CD4-positive, alpha-beta memory T cell (primary cell): Measurements from ENCODE around the gene FABP1. TPM values are rescaled to one million over a fixed set of nuclear protein-coding genes. Genes with fewer than 3 reads are reported as not detected.

Source experiments
- CTCF ChIA-PET: fragments of 350-600 bp; sonication (Branson Sonifier 250); formaldehyde crosslinking; loops from one replicate; lab custom pipeline; 2021; ENCODE audit warnings: inconsistent platforms; ENCODE audit not compliant: partially characterized antibody; lab: Charles Lee
- POLR2A ChIA-PET: fragments of 350-600 bp; sonication (Branson Sonifier 250); formaldehyde crosslinking; loops from one replicate; lab custom pipeline; 2021; ENCODE audit not compliant: partially characterized antibody; lab: Charles Lee
- DNase-seq, 5 donors: peaks; one replicate each; pipeline versions ENCODE4 v3.0.0 to v3.0.0-alpha.2; 2020 to 2022; ENCODE audit warnings: mixed read lengths in 1 of 5
- H3K27ac ChIP-seq: one replicate; pipeline ENCODE4 v1.7.0; 2013; ENCODE audit warnings: low read depth, low read length
- H3K27me3 ChIP-seq: 2 replicates; pipeline ENCODE4 v1.7.0; 2013; ENCODE audit warnings: mild to moderate bottlenecking, low read length, moderate library complexity; ENCODE audit not compliant: insufficient read depth
- H3K36me3 ChIP-seq: 2 replicates; pipeline ENCODE4 v1.7.0; 2013; ENCODE audit warnings: mild to moderate bottlenecking, low read length, moderate library complexity; ENCODE audit not compliant: insufficient read depth
- H3K4me1 ChIP-seq: 2 replicates; pipeline ENCODE4 v1.7.0; 2013; ENCODE audit warnings: mild to moderate bottlenecking, low read length, moderate library complexity; ENCODE audit not compliant: insufficient read depth
- H3K4me3 ChIP-seq, 2 donors: one replicate each; pipeline ENCODE4 v1.7.0; 2013; ENCODE audit warnings: low read length in 2 of 2, mild to moderate bottlenecking in 1 of 2
- H3K9me3 ChIP-seq, 2 donors: one replicate each; pipeline ENCODE4 v1.7.0; 2013; ENCODE audit warnings: low read length in 2 of 2, control low read depth in 1 of 2; ENCODE audit not compliant: control insufficient read depth in 1 of 2
- H3K27ac Mint-ChIP-seq, 7 donors: one replicate each; pipeline ENCODE4 v1.8.0; 2020 to 2021; ENCODE audit warnings: mixed read lengths in 7 of 7, mild to moderate bottlenecking in 6 of 7, inconsistent platforms in 3 of 7, moderate library complexity in 3 of 7
- H3K27me3 Mint-ChIP-seq, 2 donors: one replicate each; pipeline ENCODE4 v1.8.0; 2020 to 2021; ENCODE audit warnings: mixed read lengths in 2 of 2
- H3K36me3 Mint-ChIP-seq, 2 donors: one replicate each; pipeline ENCODE4 v1.8.0; 2020 to 2021; ENCODE audit warnings: mixed read lengths in 2 of 2, inconsistent platforms in 1 of 2, mild to moderate bottlenecking in 1 of 2
- H3K4me1 Mint-ChIP-seq, 4 donors: one replicate each; pipeline ENCODE4 v1.8.0; 2020 to 2021; ENCODE audit warnings: mixed read lengths in 4 of 4, mild to moderate bottlenecking in 1 of 4
- H3K4me3 Mint-ChIP-seq, 8 donors: one replicate each; pipeline ENCODE4 v1.8.0; 2020 to 2021; ENCODE audit warnings: mixed read lengths in 8 of 8, mild to moderate bottlenecking in 7 of 8, moderate library complexity in 6 of 8, inconsistent platforms in 3 of 8
- H3K9me3 Mint-ChIP-seq, 8 donors: one replicate each; pipeline ENCODE4 v1.8.0; 2020 to 2021; ENCODE audit warnings: mixed read lengths in 8 of 8, mild to moderate bottlenecking in 5 of 8, inconsistent platforms in 3 of 8, moderate library complexity in 1 of 8
- intact Hi-C: fragments of 100-400 bp; cut with micrococcal nuclease; formaldehyde crosslinking; loops from one replicate; pipeline ENCODE4 v1.15.1; 2023
- polyA plus RNA-seq, 2 donors: library from polyadenylated mRNA; unstranded; fragments of 300-500 nt; fragmentation: Illumina TruSeq; gene quantifications; one replicate each; pipeline ENCODE4 v1.2.3, GENCODE V29; 2021
- total RNA-seq, 2 experiments: library from RNA; stranded (reverse); gene quantifications; one replicate each; pipeline ENCODE4 v1.2.3, GENCODE V29; 2021

The FABP1 gene
- total and polyA plus RNA-seq, 4 experiments from 2014 or later: not detected

DNA sequence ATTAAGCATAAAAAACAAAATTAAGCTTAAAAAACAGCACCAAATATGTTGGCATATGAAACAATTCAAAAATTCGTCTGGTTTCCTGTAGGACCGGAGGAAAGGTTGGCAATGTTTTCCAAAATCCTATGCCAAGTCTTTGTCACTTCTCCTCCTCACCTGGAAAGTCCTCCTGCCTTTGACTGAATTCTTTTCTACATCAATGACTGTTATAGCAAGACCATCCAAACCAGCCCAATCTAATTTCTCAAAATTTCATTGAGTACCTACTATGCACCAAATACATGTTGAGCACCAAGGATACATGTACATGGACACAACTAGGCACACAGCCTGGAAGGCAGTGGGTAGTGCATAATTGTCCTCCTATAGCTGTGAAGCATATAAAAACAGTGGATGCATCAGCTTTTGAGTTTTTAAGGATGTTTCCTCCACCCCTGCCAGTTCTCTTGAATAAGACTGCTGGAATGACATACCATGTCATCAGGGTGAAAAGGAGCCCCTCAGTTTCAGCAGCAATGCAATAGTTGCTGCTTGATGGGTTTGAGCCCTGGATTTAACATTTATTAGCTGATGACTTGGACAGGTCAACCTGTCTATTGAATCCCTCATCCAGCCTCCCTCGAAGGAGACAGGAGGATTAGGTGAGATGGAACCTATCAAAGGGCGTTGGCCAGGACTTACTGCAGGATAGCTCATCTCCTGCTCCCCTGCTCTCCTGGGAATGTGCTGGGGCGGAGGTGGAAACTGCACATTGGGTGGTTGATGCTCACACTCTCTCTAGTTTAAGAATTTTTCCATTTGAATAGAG is 4.5 kb downstream of the FABP1 start:
- Mint-ChIP-seq H3K4me3 (no peak overlapping the region), H3K36me3 (no peaks in the 10 kb centered on the region), H3K27ac (no peak overlapping the region), H3K27me3 (peaks cover 13 to 14% of the 10 kb centered on the region in 2 donors), H3K9me3 (no peaks in the 10 kb centered on the region), H3K4me1 (no peaks in the 10 kb centered on the region)
- no peaks in the 10 kb centered on the region for H3K4me1 ChIP-seq
- intact Hi-C loops: no loop called here
- ChIA-PET POLR2A (no interaction called here), CTCF (no interaction called here)
- no peak for DNase-seq
- no peaks in the 10 kb centered on the region for H3K27me3 ChIP-seq
- no peak overlapping the region for H3K27ac ChIP-seq
- no peaks in the 10 kb centered on the region for H3K9me3 ChIP-seq
- no peak overlapping the region for H3K4me3 ChIP-seq
- no peaks in the 10 kb centered on the region for H3K36me3 ChIP-seq

- no peak overlapping the region for H3K4me3 ChIP-seq
- H3K9me3 ChIP-seq: no peaks in the 10 kb centered on the region
- Mint-ChIP-seq H3K9me3 (no peaks in the 10 kb centered on the region), H3K27me3 (peaks cover 13 to 15% of the 10 kb centered on the region in 2 donors), H3K27ac (no peak overlapping the region), H3K36me3 (no peaks in the 10 kb centered on the region), H3K4me3 (no peak overlapping the region), H3K4me1 (no peaks in the 10 kb centered on the region)
- H3K36me3 ChIP-seq: no peaks in the 10 kb centered on the region
- ChIA-PET CTCF (no interaction called here), POLR2A (no interaction called here)
- H3K27me3 ChIP-seq: no peaks in the 10 kb centered on the region
- no peak for DNase-seq
- H3K27ac ChIP-seq: no peak overlapping the region
- intact Hi-C loops: no loop called here
- no peaks in the 10 kb centered on the region for H3K4me1 ChIP-seq
Observed at GRCh38 chr2:88122141-88122884, 5.5 kb downstream of the FABP1 start.

- H3K36me3 ChIP-seq: no peaks in the 10 kb centered on the region
- H3K4me1 ChIP-seq: no peaks in the 10 kb centered on the region
- ChIA-PET CTCF (no interaction called here), POLR2A (no interaction called here)
- Mint-ChIP-seq H3K27me3 (peaks cover 11 to 16% of the 10 kb centered on the region in 2 donors), H3K27ac (no peak overlapping the region), H3K36me3 (no peaks in the 10 kb centered on the region), H3K9me3 (no peaks in the 10 kb centered on the region), H3K4me1 (no peaks in the 10 kb centered on the region), H3K4me3 (no peak overlapping the region)
- H3K27me3 ChIP-seq: no peaks in the 10 kb centered on the region
- H3K27ac ChIP-seq: no peak overlapping the region
- no peak for DNase-seq
- H3K9me3 ChIP-seq: no peaks in the 10 kb centered on the region
- intact Hi-C loops: no loop called here
- no peak overlapping the region for H3K4me3 ChIP-seq
Observed at GRCh38 chr2:88121678-88122077, 6.2 kb downstream of the FABP1 start.

GRCh38 chr2:88117973-88118372 is 9.9 kb downstream of the FABP1 start:
- no peaks in the 10 kb centered on the region for H3K27me3 ChIP-seq
- ChIA-PET CTCF (no interaction called here), POLR2A (no interaction called here)
- no peaks in the 10 kb centered on the region for H3K4me1 Mint-ChIP-seq
- H3K36me3 Mint-ChIP-seq: no peaks in the 10 kb centered on the region
- no peak overlapping the region for H3K27ac Mint-ChIP-seq
- H3K4me3 Mint-ChIP-seq: no peak overlapping the region
- no peaks in the 10 kb centered on the region for H3K4me1 ChIP-seq
- H3K9me3 ChIP-seq: no peaks in the 10 kb centered on the region
- H3K27me3 Mint-ChIP-seq: peaks cover 4 to 15% of the 10 kb centered on the region in 2 donors
- H3K4me3 ChIP-seq: no peak overlapping the region
- no peak overlapping the region for H3K27ac ChIP-seq
- H3K36me3 ChIP-seq: no peaks in the 10 kb centered on the region
- H3K9me3 Mint-ChIP-seq: no peaks in the 10 kb centered on the region
- no peak for DNase-seq
- intact Hi-C loops: no loop called here

DNA sequence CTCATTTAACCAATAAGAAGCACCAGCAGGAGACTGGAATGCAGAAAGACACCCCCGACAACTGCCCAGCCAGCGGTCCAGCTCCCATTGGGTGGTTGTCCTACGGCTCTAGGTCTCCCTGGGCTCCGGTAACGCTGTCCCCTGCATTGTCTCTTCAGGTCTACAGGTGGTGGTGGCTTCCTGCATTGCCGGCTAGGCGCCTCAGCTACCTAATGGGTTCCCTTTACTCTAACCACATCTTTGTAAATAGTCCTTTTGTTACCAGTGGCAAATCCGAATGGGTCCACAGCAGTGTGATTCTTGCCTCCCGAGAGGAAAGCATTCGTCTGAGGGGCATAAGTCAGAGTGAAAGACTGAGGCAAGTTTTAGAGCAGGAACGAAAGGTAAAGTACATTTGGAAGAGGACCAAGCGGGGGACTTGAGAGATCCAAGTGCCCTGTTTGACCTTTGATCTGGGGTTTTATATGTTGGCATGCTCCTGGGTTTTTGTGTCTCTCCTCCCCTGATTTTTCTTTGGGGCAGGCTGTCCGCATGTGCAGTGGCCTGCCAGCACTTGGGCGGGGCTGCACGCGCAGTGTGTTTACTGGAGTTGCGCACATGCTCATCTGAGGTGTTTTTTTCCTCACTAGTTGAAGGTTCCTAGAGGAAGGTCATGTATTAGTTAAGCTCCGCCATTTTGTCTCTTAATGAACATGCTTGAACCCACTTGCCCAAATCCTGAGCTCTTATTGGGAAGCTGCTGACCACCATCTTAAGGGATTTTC is 11.0 kb downstream of the FABP1 start:
- Mint-ChIP-seq H3K27me3 (peaks cover 4 to 12% of the 10 kb centered on the region in 2 donors), H3K4me1 (no peaks in the 10 kb centered on the region), H3K36me3 (no peaks in the 10 kb centered on the region), H3K27ac (no peak overlapping the region), H3K4me3 (no peak overlapping the region), H3K9me3 (no peaks in the 10 kb centered on the region)
- no peak overlapping the region for H3K27ac ChIP-seq
- DNase-seq: no peak
- intact Hi-C loops: no loop called here
- ChIA-PET POLR2A (no interaction called here), CTCF (no interaction called here)
- no peaks in the 10 kb centered on the region for H3K4me1 ChIP-seq
- no peaks in the 10 kb centered on the region for H3K9me3 ChIP-seq
- no peaks in the 10 kb centered on the region for H3K36me3 ChIP-seq
- H3K27me3 ChIP-seq: no peaks in the 10 kb centered on the region
- H3K4me3 ChIP-seq: no peak overlapping the region

- no peak overlapping the region for H3K4me3 ChIP-seq
- ChIA-PET CTCF (no interaction called here), POLR2A (no interaction called here)
- no peaks in the 10 kb centered on the region for H3K9me3 ChIP-seq
- no peaks in the 10 kb centered on the region for H3K4me1 ChIP-seq
- Mint-ChIP-seq H3K9me3 (no peaks in the 10 kb centered on the region), H3K4me1 (no peaks in the 10 kb centered on the region), H3K27ac (no peak overlapping the region), H3K27me3 (peaks cover 2 to 11% of the 10 kb centered on the region in 2 donors), H3K36me3 (no peaks in the 10 kb centered on the region), H3K4me3 (no peak overlapping the region)
- H3K27me3 ChIP-seq: no peaks in the 10 kb centered on the region
- DNase-seq: no peak
- intact Hi-C loops: no loop called here
- H3K27ac ChIP-seq: no peak overlapping the region
- H3K36me3 ChIP-seq: no peaks in the 10 kb centered on the region
Observed at GRCh38 chr2:88115825-88116518, 11.9 kb downstream of the FABP1 start.

DNA sequence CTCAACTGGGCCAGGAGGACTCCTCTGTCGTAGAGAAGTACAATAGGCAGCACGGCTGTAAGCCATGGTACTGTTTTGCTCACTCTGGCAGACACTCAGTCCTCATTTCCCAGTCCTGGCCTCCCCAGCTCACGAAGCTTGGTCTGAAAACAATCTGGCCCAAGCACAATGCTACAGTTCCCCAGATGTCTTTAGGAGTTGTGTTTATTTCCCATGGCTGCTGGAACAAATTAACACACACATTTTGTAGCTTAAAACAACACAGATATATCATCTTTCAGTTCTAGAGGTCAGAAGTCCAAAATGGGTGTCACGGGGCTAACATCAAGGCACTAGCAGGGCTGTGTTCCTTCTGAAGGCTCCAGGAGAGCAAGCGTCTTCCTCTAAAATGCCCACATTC is 13.0 kb downstream of the FABP1 start:
- no peak overlapping the region for H3K27ac ChIP-seq
- Mint-ChIP-seq H3K27me3 (peaks cover 2 to 10% of the 10 kb centered on the region in 2 donors), H3K9me3 (no peaks in the 10 kb centered on the region), H3K4me1 (no peaks in the 10 kb centered on the region), H3K27ac (no peak overlapping the region), H3K36me3 (no peaks in the 10 kb centered on the region), H3K4me3 (no peak overlapping the region)
- H3K36me3 ChIP-seq: no peaks in the 10 kb centered on the region
- intact Hi-C loops: no loop called here
- H3K27me3 ChIP-seq: no peaks in the 10 kb centered on the region
- H3K9me3 ChIP-seq: no peaks in the 10 kb centered on the region
- ChIA-PET POLR2A (no interaction called here), CTCF (interaction anchor here (1.0 kb wide), 1 partner anchor 55 kb away, joined by 3 read pairs; no protein-coding TSS in a partner anchor)
- DNase-seq: no peak
- no peaks in the 10 kb centered on the region for H3K4me1 ChIP-seq
- H3K4me3 ChIP-seq: no peak overlapping the region
